B cell (primary cell): Measurements from ENCODE around the gene STAMBP. TPM values are rescaled to one million over a fixed set of nuclear protein-coding genes. Genes with fewer than 3 reads are reported as not detected.

Experiments
- ATAC-seq: fragments of 200-7000 bp; cut with Tn5 transposase; one replicate; pipeline ENCODE4 v1.10.0; 2021; ENCODE audit warnings: low read depth, mild to moderate bottlenecking, moderate number of reproducible peaks, moderate library complexity
- CTCF ChIA-PET: fragments of 350-600 bp; sonication (Branson Sonifier 250); formaldehyde crosslinking; loops from one replicate; lab custom pipeline; 2021; ENCODE audit warnings: antibody characterized with exemption, inconsistent platforms; lab: Charles Lee
- POLR2A ChIA-PET: fragments of 350-600 bp; sonication (Branson Sonifier 250); formaldehyde crosslinking; loops from one replicate; lab custom pipeline; 2021; ENCODE audit warnings: antibody characterized with exemption; lab: Charles Lee
- DNase-seq: peaks from one replicate; pipeline ENCODE4 v3.0.0; 2013
- H2AFZ ChIP-seq: 2 replicates; pipeline ENCODE4 v1.6.1; 2012; ENCODE audit warnings: mild to moderate bottlenecking, low read depth, low read length; ENCODE audit not compliant: insufficient read depth, poor library complexity, severe bottlenecking
- H3K27ac ChIP-seq, 2 donors: 1 replicate in 1 of 2; 2 replicates in 1 of 2; pipeline ENCODE4 v1.5.1; 2012 to 2013; ENCODE audit warnings: low read length in 2 of 2, mild to moderate bottlenecking in 2 of 2, moderate library complexity in 1 of 2
- H3K27me3 ChIP-seq, 4 experiments: fragments of 200-600 bp in 1 of 4; sonication (generic) in 1 of 4; replicated peaks in 1 of 4; 1 replicate in 2 of 4; 2 replicates in 2 of 4; pipeline versions ENCODE4 v1.6.1 to v1.7.0; 2013 to 2016; ENCODE audit warnings: low read length in 3 of 4, mild to moderate bottlenecking in 2 of 4, mixed read lengths in 1 of 4, moderate library complexity in 1 of 4; ENCODE audit not compliant: insufficient read depth in 4 of 4, control insufficient read depth in 3 of 4; ENCODE audit errors: control extremely low read depth in 1 of 4
- H3K36me3 ChIP-seq, 2 experiments: replicated peaks in 1 of 2; 1 replicate in 1 of 2; 2 replicates in 1 of 2; pipeline versions ENCODE4 v1.6.1 to v1.7.1; 2013; ENCODE audit warnings: low read length in 1 of 2; ENCODE audit not compliant: insufficient read depth in 2 of 2, control insufficient read depth in 1 of 2; ENCODE audit errors: control extremely low read depth in 1 of 2, extremely low read depth in 1 of 2
- H3K4me1 ChIP-seq, 2 donors: fragments of 200-600 bp in 1 of 2; sonication (generic) in 1 of 2; 1 replicate in 1 of 2; 2 replicates in 1 of 2; pipeline versions ENCODE4 v1.5.1 to v1.6.1; 2013 to 2017; ENCODE audit warnings: low read length in 2 of 2; ENCODE audit not compliant: control insufficient read depth in 2 of 2, insufficient read depth in 2 of 2
- H3K4me2 ChIP-seq: replicated peaks from 2 replicates; pipeline ENCODE3; 2012; ENCODE audit warnings: mild to moderate bottlenecking, low read depth, low read length; ENCODE audit not compliant: poor library complexity, severe bottlenecking
- H3K4me3 ChIP-seq, 5 experiments: fragments of 200-600 bp in 1 of 5; sonication (generic) in 1 of 5; 1 replicate in 3 of 5; 2 replicates in 2 of 5; pipeline versions ENCODE4 v1.5.1 to v1.7.0; 2011 to 2016; ENCODE audit warnings: low read length in 4 of 5, mild to moderate bottlenecking in 4 of 5, low read depth in 2 of 5, control low read depth in 1 of 5, moderate library complexity in 1 of 5; ENCODE audit not compliant: insufficient read depth in 1 of 5; ENCODE audit errors: control extremely low read depth in 1 of 5, extremely low read depth in 1 of 5
- H3K79me2 ChIP-seq: fragments of 200-600 bp; sonication (generic); one replicate; pipeline ENCODE4 v1.6.0; 2016; ENCODE audit warnings: low read length; ENCODE audit not compliant: control insufficient read depth, insufficient read depth
- H3K9ac ChIP-seq: fragments of 200-600 bp; sonication (generic); 2 replicates; pipeline ENCODE4 v1.6.1; 2017; ENCODE audit warnings: mild to moderate bottlenecking, low read length, moderate library complexity
- H3K9me3 ChIP-seq, 3 donors: one replicate each; pipeline versions ENCODE4 v1.6.1 to v1.7.1; 2013; ENCODE audit warnings: low read length in 2 of 3; ENCODE audit not compliant: control insufficient read depth in 2 of 3, insufficient read depth in 1 of 3; ENCODE audit errors: control extremely low read depth in 1 of 3
- H4K20me1 ChIP-seq: 2 replicates; pipeline ENCODE4 v1.6.0; 2012; ENCODE audit warnings: mild to moderate bottlenecking, low read length; ENCODE audit not compliant: insufficient read depth, control insufficient read depth, poor library complexity, severe bottlenecking
- H3K27ac Mint-ChIP-seq: one replicate; pipeline ENCODE4 v1.8.0; 2021; ENCODE audit warnings: mixed read lengths
- H3K27me3 Mint-ChIP-seq: one replicate; pipeline ENCODE4 v1.8.0; 2021; ENCODE audit warnings: mixed read lengths
- H3K4me1 Mint-ChIP-seq: one replicate; pipeline ENCODE4 v1.8.0; 2021; ENCODE audit warnings: mixed read lengths
- H3K4me3 Mint-ChIP-seq: one replicate; pipeline ENCODE4 v1.8.0; 2021; ENCODE audit warnings: mixed read lengths
- H3K9me3 Mint-ChIP-seq: one replicate; pipeline ENCODE4 v1.8.0; 2022; ENCODE audit warnings: mixed read lengths; ENCODE audit not compliant: insufficient read depth
- CTCF ChIP-seq: fragments of 200-600 bp; IDR thresholded peaks from one replicate; pipeline ENCODE4 v1.8.0; 2022; ENCODE audit warnings: antibody characterized with exemption, mild to moderate bottlenecking
- EZH2 ChIP-seq: IDR thresholded peaks from 2 replicates; pipeline ENCODE4 v1.6.1; 2012; ENCODE audit warnings: borderline replicate concordance, low read depth, mild to moderate bottlenecking, moderate library complexity, low read length; ENCODE audit not compliant: insufficient read depth, poor library complexity, severe bottlenecking
- WGBS: methylation state at CpG from one replicate; pipeline ENCODE4 v1.1.5; 2013; ENCODE audit warnings: missing lambda C conversion rate; ENCODE audit not compliant: insufficient coverage; 5-methylcytosine and 5-hydroxymethylcytosine counted together
- intact Hi-C: fragments of 100-400 bp; cut with micrococcal nuclease; formaldehyde crosslinking; loops from one replicate; pipeline ENCODE4 v1.10.0; 2022
- polyA plus RNA-seq: library from polyadenylated mRNA; depleted of rRNA; stranded (reverse); fragments of >200 nt; gene quantifications from 2 replicates; pipeline ENCODE4 v1.2.3, GENCODE V29; 2012
- total RNA-seq, 2 donors: library from RNA; stranded (reverse); fragments of 120-200 nt in 1 of 2; gene quantifications; 1 replicate in 1 of 2; 2 replicates in 1 of 2; pipeline versions ENCODE4 v1.2.3 to v1.2.4, GENCODE V29; 2013 to 2022

Gene STAMBP
- total and polyA plus RNA-seq, 2 donors (not counting 1 experiment from before 2014, with no cell fraction given): 21.8 to 32.5 TPM

GRCh38 chr2:73844087-73844486, 15.3 kb downstream of the STAMBP start:
- Histone ChIP-seq H3K36me3 (peaks cover 7 to 68% of the 10 kb centered on the region in 2 experiments), H3K9ac (no peak overlapping the region), H3K4me1 (no peaks in the 10 kb centered on the region), H3K27ac (no peak overlapping the region), H3K79me2 (peaks cover 1% of the 10 kb centered on the region), H3K9me3 (no peaks in the 10 kb centered on the region), H2AFZ (no peak overlapping the region), H4K20me1 (peaks cover 16% of the 10 kb centered on the region), H3K4me3 (no peak overlapping the region), H3K4me2 (no peak overlapping the region), H3K27me3 (no peaks in the 10 kb centered on the region)
- Mint-ChIP-seq H3K27ac (no peak overlapping the region), H3K27me3 (no peaks in the 10 kb centered on the region), H3K4me1 (no peaks in the 10 kb centered on the region), H3K4me3 (no peak overlapping the region), H3K9me3 (no peaks in the 10 kb centered on the region)
- 18% methylated on average over 2 of the region's 2 CpGs for WGBS
- intact Hi-C loops: no loop called here
- DNase-seq: no peak
- TF ChIP-seq CTCF: no peak
- TF ChIP-seq EZH2: no peak
- POLR2A ChIA-PET: interaction anchor here (0.6 kb wide), 1 partner anchor 9 kb away, joined by 4 read pairs; no protein-coding TSS in a partner anchor
- no peak for ATAC-seq
- CTCF ChIA-PET: interaction anchor here (1.0 kb wide), 1 partner anchor 19 kb away, joined by 3 read pairs; no protein-coding TSS in a partner anchor

- WGBS: 83% methylated on average over 1 of the region's 2 CpGs
- Histone ChIP-seq H3K9ac (no peak overlapping the region), H3K36me3 (peaks cover 8 to 86% of the 10 kb centered on the region in 2 experiments), H3K4me2 (no peak overlapping the region), H3K27ac (no peak overlapping the region), H3K79me2 (no peaks in the 10 kb centered on the region), H3K9me3 (no peaks in the 10 kb centered on the region), H3K4me3 (no peak overlapping the region), H3K27me3 (no peaks in the 10 kb centered on the region), H2AFZ (no peak overlapping the region), H4K20me1 (no peaks in the 10 kb centered on the region), H3K4me1 (no peaks in the 10 kb centered on the region)
- ATAC-seq (no peak), DNase-seq (no peak)
- H3K4me1 Mint-ChIP-seq: no peaks in the 10 kb centered on the region
- H3K27me3 Mint-ChIP-seq: no peaks in the 10 kb centered on the region
- H3K27ac Mint-ChIP-seq: no peak overlapping the region
- intact Hi-C loops: no loop called here
- CTCF ChIA-PET: no interaction called here
- no peak for TF ChIP-seq CTCF
- TF ChIP-seq EZH2: no peak
- H3K9me3 Mint-ChIP-seq: no peaks in the 10 kb centered on the region
- no peak overlapping the region for H3K4me3 Mint-ChIP-seq
- POLR2A ChIA-PET: interaction anchor here (0.5 kb wide), 1 partner anchor 8 kb away, joined by 3 read pairs; no protein-coding TSS in a partner anchor
Measured at GRCh38 chr2:73850009-73850408, 21.2 kb downstream of the STAMBP start.
